H9 (cell line): Measurements from ENCODE around the gene C3orf62. TPM values are rescaled to one million over a fixed set of nuclear protein-coding genes. Genes with fewer than 3 reads are reported as not detected.

Source experiments
- DNase-seq: peaks from one replicate; pipeline ENCODE4 v3.0.0-alpha.2; 2017
- H2AFZ ChIP-seq: one replicate; pipeline ENCODE4 v1.6.1; 2013; ENCODE audit warnings: mild to moderate bottlenecking, low read length, control low read depth, moderate library complexity
- H2AK5ac ChIP-seq: 2 replicates; pipeline ENCODE4 v1.6.1; 2013; ENCODE audit warnings: low read length, control low read depth, mixed read lengths; ENCODE audit not compliant: insufficient read length
- H2BK120ac ChIP-seq: one replicate; pipeline ENCODE4 v1.6.1; 2013; ENCODE audit warnings: low read depth, mild to moderate bottlenecking, low read length, control low read depth, inconsistent platforms; ENCODE audit not compliant: poor library complexity, severe bottlenecking
- H2BK12ac ChIP-seq: 2 replicates; pipeline ENCODE4 v1.6.1; 2013; ENCODE audit warnings: low read length, control low read depth, mixed read lengths, low read depth; ENCODE audit not compliant: insufficient read length
- H2BK15ac ChIP-seq: 2 replicates; pipeline ENCODE4 v1.6.1; 2013; ENCODE audit warnings: low read depth, low read length, control low read depth
- H2BK20ac ChIP-seq: one replicate; pipeline ENCODE4 v1.6.1; 2013; ENCODE audit warnings: low read depth, mild to moderate bottlenecking, low read length, control low read depth, inconsistent platforms; ENCODE audit not compliant: poor library complexity, severe bottlenecking
- H2BK5ac ChIP-seq: 2 replicates; pipeline ENCODE4 v1.6.1; 2013; ENCODE audit warnings: low read length, control low read depth, mixed read lengths; ENCODE audit not compliant: insufficient read length
- H3K14ac ChIP-seq: 2 replicates; pipeline ENCODE4 v1.6.1; 2013; ENCODE audit warnings: low read length, control low read depth; ENCODE audit not compliant: insufficient read depth
- H3K18ac ChIP-seq: 2 replicates; pipeline ENCODE4 v1.6.1; 2013; ENCODE audit warnings: low read depth, mild to moderate bottlenecking, mixed read lengths, low read length, control low read depth; ENCODE audit not compliant: insufficient read length
- H3K23ac ChIP-seq: 2 replicates; pipeline ENCODE4 v1.6.1; 2013; ENCODE audit warnings: low read length, control low read depth, mixed read lengths, low read depth; ENCODE audit not compliant: insufficient read length
- H3K23me2 ChIP-seq: 2 replicates; pipeline ENCODE4 v1.6.1; 2013; ENCODE audit warnings: low read depth, mild to moderate bottlenecking, mixed read lengths, low read length, control low read depth; ENCODE audit not compliant: insufficient read length, poor library complexity, severe bottlenecking
- H3K27ac ChIP-seq: 2 replicates; pipeline ENCODE4 v1.5.1; 2013; ENCODE audit warnings: low read length, control low read depth, mixed read lengths, low read depth; ENCODE audit not compliant: insufficient read length
- H3K27me3 ChIP-seq: 2 replicates; pipeline ENCODE4 v1.6.1; 2013; ENCODE audit warnings: low read length, control low read depth, inconsistent platforms; ENCODE audit not compliant: insufficient read depth
- H3K4ac ChIP-seq: 2 replicates; pipeline ENCODE4 v1.6.1; 2013; ENCODE audit warnings: low read depth, mild to moderate bottlenecking, control low read depth, inconsistent platforms, low read length, moderate library complexity
- H3K4me1 ChIP-seq: 2 replicates; pipeline ENCODE4 v1.6.1; 2013; ENCODE audit warnings: low read length, control low read depth, inconsistent platforms; ENCODE audit not compliant: insufficient read depth
- H3K4me2 ChIP-seq: 2 replicates; pipeline ENCODE4 v1.6.1; 2013; ENCODE audit warnings: low read length, control low read depth, mixed read lengths; ENCODE audit not compliant: insufficient read length, insufficient read depth
- H3K56ac ChIP-seq: 2 replicates; pipeline ENCODE4 v1.6.1; 2013; ENCODE audit warnings: low read depth, mild to moderate bottlenecking, mixed read lengths, low read length, control low read depth; ENCODE audit not compliant: insufficient read length
- H3K79me1 ChIP-seq: 2 replicates; pipeline ENCODE4 v1.6.1; 2013; ENCODE audit warnings: low read depth, mild to moderate bottlenecking, moderate library complexity, low read length, control low read depth, inconsistent platforms; ENCODE audit not compliant: insufficient read depth, poor library complexity, severe bottlenecking
- H3K79me2 ChIP-seq: 2 replicates; pipeline ENCODE4 v1.6.1; 2013; ENCODE audit warnings: low read length, control low read depth, inconsistent platforms; ENCODE audit not compliant: insufficient read depth
- H3K9ac ChIP-seq: 2 replicates; pipeline ENCODE4 v1.6.1; 2013; ENCODE audit warnings: low read length, control low read depth, mixed read lengths; ENCODE audit not compliant: insufficient read length; ENCODE audit errors: extremely low read depth
- H3K9me3 ChIP-seq: one replicate; pipeline ENCODE4 v1.6.1; 2013; ENCODE audit warnings: low read depth, low read length, inconsistent platforms; ENCODE audit not compliant: control insufficient read depth
- H3T11ph ChIP-seq: one replicate; pipeline ENCODE4 v1.6.1; 2013; ENCODE audit warnings: mild to moderate bottlenecking, low read length, control low read depth, inconsistent platforms
- H4K20me1 ChIP-seq: one replicate; pipeline ENCODE4 v1.6.1; 2013; ENCODE audit not compliant: control insufficient read depth, insufficient read length, insufficient read depth
- H4K5ac ChIP-seq: 2 replicates; pipeline ENCODE4 v1.6.1; 2013; ENCODE audit warnings: low read depth, mild to moderate bottlenecking, mixed read lengths, low read length, control low read depth; ENCODE audit not compliant: insufficient read length
- H4K8ac ChIP-seq: replicated peaks from 2 replicates; pipeline ENCODE4 v1.6.1; 2013; ENCODE audit warnings: low read length, control low read depth, mixed read lengths, low read depth; ENCODE audit not compliant: insufficient read length
- H4K91ac ChIP-seq: 2 replicates; pipeline ENCODE4 v1.6.1; 2013; ENCODE audit warnings: low read depth, mild to moderate bottlenecking, moderate library complexity, mixed read lengths, low read length, control low read depth; ENCODE audit not compliant: insufficient read length
- H3K27ac Mint-ChIP-seq, 3 experiments: 2 replicates in 2 of 3; 3 replicates in 1 of 3; pipeline ENCODE4 v1.8.0; 2020 to 2021; ENCODE audit warnings: mixed read lengths in 3 of 3, mild to moderate bottlenecking in 1 of 3, moderate library complexity in 1 of 3
- H3K27me3 Mint-ChIP-seq: 2 replicates; pipeline ENCODE4 v1.8.0; 2021; ENCODE audit warnings: low read depth, mild to moderate bottlenecking, moderate library complexity, mixed read lengths
- H3K36me3 Mint-ChIP-seq, 3 experiments: 2 replicates in 2 of 3; 3 replicates in 1 of 3; pipeline ENCODE4 v1.8.0; 2020 to 2021; ENCODE audit warnings: low read depth in 3 of 3, mixed read lengths in 3 of 3; ENCODE audit not compliant: insufficient read depth in 1 of 3
- H3K4me1 Mint-ChIP-seq, 2 experiments: 2 replicates each; pipeline ENCODE4 v1.8.0; 2020; ENCODE audit warnings: mixed read lengths in 2 of 2
- H3K4me3 Mint-ChIP-seq, 2 experiments: 2 replicates in 1 of 2; 3 replicates in 1 of 2; pipeline ENCODE4 v1.8.0; 2020 to 2021; ENCODE audit warnings: mild to moderate bottlenecking in 2 of 2, mixed read lengths in 2 of 2, moderate library complexity in 1 of 2
- H3K9me3 Mint-ChIP-seq, 2 experiments: 2 replicates in 1 of 2; 3 replicates in 1 of 2; pipeline ENCODE4 v1.8.0; 2020; ENCODE audit warnings: mild to moderate bottlenecking in 2 of 2, mixed read lengths in 2 of 2, moderate library complexity in 1 of 2
- WGBS: extraction: QIAGEN DNeasy Blood & Tissue Kit; methylation state at CpG from one replicate; pipeline ENCODE4 v1.1.7; 2013; ENCODE audit warnings: missing lambda C conversion rate, low lambda C conversion rate, mixed read lengths; ENCODE audit not compliant: insufficient read length; ENCODE audit errors: extremely low coverage; 5-methylcytosine and 5-hydroxymethylcytosine counted together
- total RNA-seq: library from RNA; stranded (reverse); gene quantifications from 2 replicates; pipeline ENCODE4 v1.2.1, GENCODE V29; 2021
- TF ChIP-seq, protein P1 (sequence below): fragments of 200-600 bp; sonication (generic); conservative IDR thresholded peaks from 3 replicates; pipeline ENCODE4 v1.8.0; 2021; ENCODE audit warnings: antibody characterized with exemption, mild to moderate bottlenecking

Gene C3orf62
- total RNA-seq, 1 experiment from 2014 or later: 4.5 TPM

DNA sequence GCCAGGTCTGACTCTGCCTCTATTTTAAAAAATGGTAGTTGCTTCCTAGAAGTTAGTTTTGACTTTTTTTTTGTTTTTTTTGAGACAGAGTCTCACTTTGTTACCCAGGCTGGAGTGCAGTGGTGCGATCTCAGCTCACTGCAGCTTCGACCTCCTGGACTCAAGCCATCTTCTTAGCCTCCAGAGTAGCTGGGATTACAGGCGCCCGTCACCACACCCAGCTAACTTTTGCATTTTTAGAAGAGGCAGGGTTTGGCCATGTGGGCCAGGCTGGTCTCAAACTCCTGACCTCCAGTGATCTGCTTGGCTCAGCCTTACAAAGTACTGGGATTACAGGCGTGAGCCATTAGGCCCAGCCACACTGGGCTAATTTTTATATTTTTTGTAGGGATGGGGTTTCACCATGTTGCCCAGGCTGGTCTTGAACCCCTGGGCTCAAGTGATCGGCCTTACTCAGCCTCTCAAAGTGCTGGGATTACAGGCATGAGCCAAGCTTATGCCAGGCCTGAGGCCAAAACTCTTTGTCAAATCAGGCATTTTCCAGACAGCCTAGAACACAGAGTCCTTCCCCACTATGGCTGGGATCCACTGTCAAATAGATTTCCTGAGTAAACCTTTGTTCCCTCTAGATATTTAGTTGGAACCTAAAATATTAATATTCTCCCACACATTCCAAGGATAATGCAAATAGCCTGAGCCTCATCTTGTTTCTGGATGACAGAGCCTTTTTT, 13.7 kb downstream of the C3orf62 start:
- no peaks in the 10 kb centered on the region for H3K9me3 Mint-ChIP-seq
- no peaks in the 10 kb centered on the region for H3K4me1 Mint-ChIP-seq
- Histone ChIP-seq H3K9ac (no peak overlapping the region), H4K8ac (no peak overlapping the region), H3K27me3 (no peaks in the 10 kb centered on the region), H3K56ac (no peak overlapping the region), H3K4ac (no peak overlapping the region), H3K79me2 (no peaks in the 10 kb centered on the region), H2BK20ac (no peak overlapping the region), H4K20me1 (no peaks in the 10 kb centered on the region), H2BK120ac (no peak overlapping the region), H3K23ac (no peak overlapping the region), H3K4me1 (no peaks in the 10 kb centered on the region), H3K4me2 (no peak overlapping the region), H2AK5ac (no peak overlapping the region), H2BK12ac (no peak overlapping the region), H3K9me3 (no peaks in the 10 kb centered on the region), H3T11ph (no peak overlapping the region), H3K27ac (no peak overlapping the region), H3K18ac (no peak overlapping the region), H2BK5ac (no peak overlapping the region), H3K79me1 (no peaks in the 10 kb centered on the region), H2AFZ (no peak overlapping the region), H2BK15ac (no peak overlapping the region), H4K91ac (no peak overlapping the region), H3K23me2 (no peaks in the 10 kb centered on the region), H3K14ac (no peak overlapping the region), H4K5ac (no peak overlapping the region)
- WGBS: no CpG with 5 or more reads among the region's 6 CpGs
- no peak overlapping the region for H3K27ac Mint-ChIP-seq
- TF ChIP-seq, protein P1, sequence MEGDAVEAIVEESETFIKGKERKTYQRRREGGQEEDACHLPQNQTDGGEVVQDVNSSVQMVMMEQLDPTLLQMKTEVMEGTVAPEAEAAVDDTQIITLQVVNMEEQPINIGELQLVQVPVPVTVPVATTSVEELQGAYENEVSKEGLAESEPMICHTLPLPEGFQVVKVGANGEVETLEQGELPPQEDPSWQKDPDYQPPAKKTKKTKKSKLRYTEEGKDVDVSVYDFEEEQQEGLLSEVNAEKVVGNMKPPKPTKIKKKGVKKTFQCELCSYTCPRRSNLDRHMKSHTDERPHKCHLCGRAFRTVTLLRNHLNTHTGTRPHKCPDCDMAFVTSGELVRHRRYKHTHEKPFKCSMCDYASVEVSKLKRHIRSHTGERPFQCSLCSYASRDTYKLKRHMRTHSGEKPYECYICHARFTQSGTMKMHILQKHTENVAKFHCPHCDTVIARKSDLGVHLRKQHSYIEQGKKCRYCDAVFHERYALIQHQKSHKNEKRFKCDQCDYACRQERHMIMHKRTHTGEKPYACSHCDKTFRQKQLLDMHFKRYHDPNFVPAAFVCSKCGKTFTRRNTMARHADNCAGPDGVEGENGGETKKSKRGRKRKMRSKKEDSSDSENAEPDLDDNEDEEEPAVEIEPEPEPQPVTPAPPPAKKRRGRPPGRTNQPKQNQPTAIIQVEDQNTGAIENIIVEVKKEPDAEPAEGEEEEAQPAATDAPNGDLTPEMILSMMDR: no peak
- no peak for DNase-seq
- no peak overlapping the region for H3K4me3 Mint-ChIP-seq
- H3K36me3 Mint-ChIP-seq: no peaks in the 10 kb centered on the region
- no peaks in the 10 kb centered on the region for H3K27me3 Mint-ChIP-seq
